Measurements from ENCODE around the gene MAN1C1. TPM values are rescaled to one million over a fixed set of nuclear protein-coding genes. Genes with fewer than 3 reads are reported as not detected.

The MAN1C1 gene
- total and polyA plus RNA-seq, 9 of the 15 experiments (the other 6 are each of a cell fraction or from before 2014, with no cell fraction given), result 0.04 to 0.44 (median 0.10) TPM; not detected in 3

GRCh38 chr1:25831569-25832196, 215.1 kb downstream of the MAN1C1 start (continued):
- TF ChIP-seq SETDB1 (IDR thresholded peaks at IDR 0.05; ENCODE audit: low read length), result no peak
- TF ChIP-seq MYC (IDR thresholded peaks at IDR 0.05; ENCODE audit: low read depth, low read length), result 0 out of 2 replicates have a peak, but pooled peaks have one; percentile 11
- TF ChIP-seq MYC (CRISPR knock-in tag; IDR thresholded peaks at IDR 0.05; ENCODE audit: borderline replicate concordance, low read depth), result no peak
- TF ChIP-seq RBM34 (IDR thresholded peaks at IDR 0.05; ENCODE audit: borderline replicate concordance, insufficient read depth, low read length), result no peak
- TF ChIP-seq, protein P1, sequence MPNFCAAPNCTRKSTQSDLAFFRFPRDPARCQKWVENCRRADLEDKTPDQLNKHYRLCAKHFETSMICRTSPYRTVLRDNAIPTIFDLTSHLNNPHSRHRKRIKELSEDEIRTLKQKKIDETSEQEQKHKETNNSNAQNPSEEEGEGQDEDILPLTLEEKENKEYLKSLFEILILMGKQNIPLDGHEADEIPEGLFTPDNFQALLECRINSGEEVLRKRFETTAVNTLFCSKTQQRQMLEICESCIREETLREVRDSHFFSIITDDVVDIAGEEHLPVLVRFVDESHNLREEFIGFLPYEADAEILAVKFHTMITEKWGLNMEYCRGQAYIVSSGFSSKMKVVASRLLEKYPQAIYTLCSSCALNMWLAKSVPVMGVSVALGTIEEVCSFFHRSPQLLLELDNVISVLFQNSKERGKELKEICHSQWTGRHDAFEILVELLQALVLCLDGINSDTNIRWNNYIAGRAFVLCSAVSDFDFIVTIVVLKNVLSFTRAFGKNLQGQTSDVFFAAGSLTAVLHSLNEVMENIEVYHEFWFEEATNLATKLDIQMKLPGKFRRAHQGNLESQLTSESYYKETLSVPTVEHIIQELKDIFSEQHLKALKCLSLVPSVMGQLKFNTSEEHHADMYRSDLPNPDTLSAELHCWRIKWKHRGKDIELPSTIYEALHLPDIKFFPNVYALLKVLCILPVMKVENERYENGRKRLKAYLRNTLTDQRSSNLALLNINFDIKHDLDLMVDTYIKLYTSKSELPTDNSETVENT (CRISPR knock-in tag; IDR thresholded peaks at IDR 0.05), result 0 out of 2 replicates have a peak, but pooled peaks have one; percentile 40
- TF ChIP-seq LCOR (CRISPR knock-in tag; IDR thresholded peaks at IDR 0.05), result no peak
- TF ChIP-seq, protein P2, sequence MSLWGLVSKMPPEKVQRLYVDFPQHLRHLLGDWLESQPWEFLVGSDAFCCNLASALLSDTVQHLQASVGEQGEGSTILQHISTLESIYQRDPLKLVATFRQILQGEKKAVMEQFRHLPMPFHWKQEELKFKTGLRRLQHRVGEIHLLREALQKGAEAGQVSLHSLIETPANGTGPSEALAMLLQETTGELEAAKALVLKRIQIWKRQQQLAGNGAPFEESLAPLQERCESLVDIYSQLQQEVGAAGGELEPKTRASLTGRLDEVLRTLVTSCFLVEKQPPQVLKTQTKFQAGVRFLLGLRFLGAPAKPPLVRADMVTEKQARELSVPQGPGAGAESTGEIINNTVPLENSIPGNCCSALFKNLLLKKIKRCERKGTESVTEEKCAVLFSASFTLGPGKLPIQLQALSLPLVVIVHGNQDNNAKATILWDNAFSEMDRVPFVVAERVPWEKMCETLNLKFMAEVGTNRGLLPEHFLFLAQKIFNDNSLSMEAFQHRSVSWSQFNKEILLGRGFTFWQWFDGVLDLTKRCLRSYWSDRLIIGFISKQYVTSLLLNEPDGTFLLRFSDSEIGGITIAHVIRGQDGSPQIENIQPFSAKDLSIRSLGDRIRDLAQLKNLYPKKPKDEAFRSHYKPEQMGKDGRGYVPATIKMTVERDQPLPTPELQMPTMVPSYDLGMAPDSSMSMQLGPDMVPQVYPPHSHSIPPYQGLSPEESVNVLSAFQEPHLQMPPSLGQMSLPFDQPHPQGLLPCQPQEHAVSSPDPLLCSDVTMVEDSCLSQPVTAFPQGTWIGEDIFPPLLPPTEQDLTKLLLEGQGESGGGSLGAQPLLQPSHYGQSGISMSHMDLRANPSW (CRISPR knock-in tag; IDR thresholded peaks at IDR 0.05), result no peak
- no peak for TF ChIP-seq TOE1 (IDR thresholded peaks at IDR 0.05; ENCODE audit: borderline replicate concordance)
- TF ChIP-seq TOE1 (CRISPR knock-in tag; IDR thresholded peaks at IDR 0.05; ENCODE audit: borderline replicate concordance, low read depth), result no peak
- no peak for TF ChIP-seq POLR2AphosphoS5 (IDR thresholded peaks at IDR 0.05; ENCODE audit: control insufficient read depth, insufficient read depth, low read depth, low read length)
- no peak for TF ChIP-seq ZNF318 (IDR thresholded peaks at IDR 0.05; ENCODE audit: borderline replicate concordance in 1 of 2, low read depth in 1 of 2)
